Mammary epithelial cell (primary cell): ENCODE measurements around the gene SPEM1.

Source experiments
- CTCF ChIP-seq, 2 donors: IDR thresholded peaks in 1 of 2; conservative IDR thresholded peaks in 1 of 2; 2 replicates each; pipeline ENCODE4 v1.5.1; 2011 to 2012; ENCODE audit warnings: inconsistent platforms in 2 of 2, low read length in 2 of 2, mild to moderate bottlenecking in 2 of 2, control low read depth in 1 of 2, low read depth in 1 of 2; ENCODE audit not compliant: insufficient read depth in 1 of 2; ENCODE audit errors: extremely low read depth in 1 of 2
- EZH2 ChIP-seq: IDR thresholded peaks from 2 replicates; pipeline ENCODE4 v1.6.1; 2012; ENCODE audit warnings: low read length, inconsistent platforms, borderline replicate concordance

GRCh38 chr17:7439462-7440112, 19.5 kb downstream of the SPEM1 start, which contains the start of gene FGF11:
- TF ChIP-seq CTCF (conservative IDR thresholded peaks at IDR 0.05 in 1 of 2, IDR thresholded peaks at IDR 0.05 in 1 of 2; ENCODE audit: extremely low read depth in 1 of 2, insufficient read depth in 1 of 2, low read depth in 1 of 2, low read length in 2 of 2), result no peak
- no peak for TF ChIP-seq EZH2
